Kidney glomerular epithelial cell (primary cell): ENCODE measurements around the gene UNC119B.

Experiments
- DNase-seq: peaks from one replicate; lab custom pipeline; 2025; lab: John Stamatoyannopoulos, UW

The UNC119B gene

DNA sequence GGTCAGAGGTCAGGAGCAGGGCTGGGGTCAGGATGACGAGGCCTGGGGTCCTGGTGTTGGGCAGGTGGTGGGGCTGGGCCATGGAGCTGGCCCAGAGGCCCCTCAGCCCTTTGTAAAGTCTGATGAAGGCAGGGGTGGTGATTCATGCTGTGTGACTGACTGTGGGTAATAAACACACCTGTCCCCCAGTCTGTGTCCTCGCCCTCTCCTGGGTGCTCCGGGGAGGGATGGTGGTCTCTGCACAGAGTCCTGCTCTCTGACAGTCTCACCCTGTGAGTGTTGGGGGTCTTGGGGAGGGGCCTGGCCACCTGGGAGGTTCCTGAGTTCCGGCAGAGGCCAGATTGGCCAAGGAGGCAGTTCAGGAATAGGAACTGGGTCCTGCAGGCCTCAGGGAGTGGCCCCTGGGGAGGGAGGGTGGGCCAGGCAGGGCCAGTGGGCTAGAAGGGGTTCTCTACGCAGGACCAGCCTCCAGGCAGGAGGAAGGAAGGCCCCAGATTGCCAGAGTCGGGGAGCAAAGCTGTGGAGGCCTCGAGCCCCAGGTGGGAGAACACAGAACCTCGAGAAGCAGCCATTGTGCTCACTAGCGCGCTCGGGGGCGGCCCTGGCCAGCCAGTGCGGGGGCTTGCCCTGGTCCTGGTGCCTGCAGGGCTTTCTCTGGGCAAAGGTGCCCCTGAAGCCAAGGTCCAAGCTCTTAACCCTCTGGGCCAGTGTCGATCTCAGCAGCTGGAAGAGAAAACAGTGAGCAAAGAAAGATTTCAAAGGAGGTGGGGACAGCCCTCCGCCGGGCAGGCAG is 29.8 kb downstream of the UNC119B start:
- DNase-seq, result no peak

DNA sequence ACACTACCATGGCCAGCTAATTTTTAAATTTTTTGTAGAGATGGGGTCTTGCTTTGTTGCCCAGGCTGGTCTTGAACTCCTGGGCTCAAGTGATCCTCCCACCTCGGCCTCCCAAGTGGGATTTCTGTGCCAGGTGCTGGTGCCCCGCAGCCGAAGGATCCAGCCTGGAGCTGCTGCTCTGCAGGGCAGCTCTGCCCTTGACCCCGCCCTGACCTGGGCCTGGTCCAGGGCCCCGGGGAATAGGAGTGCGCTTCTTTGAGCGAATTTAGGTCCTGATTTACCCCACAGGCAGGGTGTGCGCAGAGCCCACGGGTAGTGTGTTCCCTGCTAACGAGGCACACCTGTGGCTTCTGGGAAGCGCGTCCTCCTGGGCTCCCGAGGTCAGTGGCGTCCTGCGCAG is 30.6 kb downstream of the UNC119B start:
- no peak for DNase-seq

DNA sequence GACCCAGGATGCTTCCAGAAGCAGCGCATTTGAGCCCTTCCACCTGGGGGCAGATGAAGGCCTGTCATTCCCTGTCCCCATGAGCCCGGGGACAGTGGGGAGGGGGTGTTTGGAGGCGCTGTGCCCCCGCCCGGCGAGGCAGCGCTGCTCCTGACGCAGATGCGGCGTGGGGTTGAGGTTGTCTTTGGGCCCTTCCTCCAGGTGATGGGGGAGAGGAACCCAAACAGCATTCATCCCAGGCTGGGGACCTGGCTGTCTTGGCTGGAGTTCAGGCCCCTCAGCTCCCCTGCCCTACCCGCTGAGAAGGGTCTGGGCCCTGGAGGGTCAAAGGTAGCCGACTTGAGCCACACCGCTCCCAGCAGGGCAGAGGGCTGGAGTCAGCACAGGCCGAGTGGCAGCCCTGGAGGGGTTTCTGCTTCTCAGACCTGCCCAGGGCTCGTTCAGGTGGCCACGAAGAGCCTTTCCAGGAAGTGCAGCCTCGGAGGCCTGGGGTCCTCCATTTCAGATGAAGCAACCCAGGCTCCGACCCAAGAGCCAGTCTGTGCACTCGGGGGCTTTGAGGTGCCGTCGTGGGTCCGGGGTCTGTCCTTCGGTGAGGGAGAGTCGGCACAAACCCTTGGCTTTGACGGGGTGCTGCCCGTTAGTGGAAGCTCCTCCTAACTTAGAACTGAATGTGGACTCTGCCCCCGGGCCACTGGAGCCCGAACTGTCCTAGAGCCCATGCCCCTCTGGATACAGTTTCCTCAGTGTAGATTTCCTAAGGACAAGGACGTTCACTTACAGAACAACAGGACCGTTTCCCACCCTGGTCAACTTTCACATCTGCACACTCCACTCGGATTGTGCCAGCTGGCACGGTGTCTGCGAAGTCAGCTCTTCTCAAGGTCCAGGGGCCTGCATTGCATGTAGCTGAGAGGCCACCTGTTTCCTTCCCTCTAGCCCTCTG is 31.5 kb downstream of the UNC119B start:
- no peak for DNase-seq

DNA sequence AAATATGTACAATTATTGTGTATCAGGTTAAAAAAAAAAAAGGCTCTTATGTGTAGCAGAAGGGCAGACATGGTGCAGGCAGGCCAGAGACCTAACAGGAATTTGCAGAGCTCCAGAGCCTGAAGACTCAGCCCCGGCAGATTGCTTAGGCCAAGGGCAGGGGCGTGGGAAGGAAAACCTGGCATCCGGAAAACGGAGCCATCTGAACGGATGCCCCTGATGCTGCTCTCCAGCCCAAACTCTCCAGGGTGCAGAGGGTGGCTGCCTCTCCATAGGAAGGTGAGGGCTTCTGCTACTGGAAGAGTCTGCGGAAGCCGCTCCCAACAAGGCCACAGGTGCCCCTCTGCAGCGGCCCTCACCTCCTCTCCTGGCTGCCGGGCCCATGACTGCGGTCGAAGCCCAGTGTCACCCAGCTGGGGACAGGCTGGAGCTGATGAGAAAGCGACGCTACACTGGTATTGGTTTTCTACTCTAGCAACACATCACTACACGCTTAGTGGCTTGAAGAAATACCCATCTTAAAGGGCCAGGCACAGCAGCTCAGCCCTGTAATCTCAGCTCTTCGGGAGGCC is 34.8 kb downstream of the UNC119B start:
- no peak for DNase-seq

DNA sequence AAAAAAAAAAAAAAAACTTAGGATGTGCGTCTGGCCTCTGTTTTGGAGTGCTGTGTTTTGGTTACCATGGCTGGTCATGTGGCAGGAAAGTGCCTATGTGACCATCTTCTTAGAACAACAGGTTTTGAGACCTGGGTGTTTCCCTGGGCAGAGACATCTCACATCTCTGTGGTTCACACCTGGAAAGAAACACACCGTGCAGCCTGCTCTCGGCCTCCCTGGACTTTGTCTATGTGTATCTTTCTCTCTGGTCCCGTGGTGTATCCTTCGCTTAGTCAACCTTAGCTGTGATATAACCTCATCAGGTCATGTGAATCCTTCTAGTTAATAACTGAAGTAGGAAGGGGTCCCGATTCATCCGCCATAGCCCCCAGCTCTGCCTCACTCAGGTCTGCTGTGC is 38.0 kb downstream of the UNC119B start:
- DNase-seq, result no peak

DNA sequence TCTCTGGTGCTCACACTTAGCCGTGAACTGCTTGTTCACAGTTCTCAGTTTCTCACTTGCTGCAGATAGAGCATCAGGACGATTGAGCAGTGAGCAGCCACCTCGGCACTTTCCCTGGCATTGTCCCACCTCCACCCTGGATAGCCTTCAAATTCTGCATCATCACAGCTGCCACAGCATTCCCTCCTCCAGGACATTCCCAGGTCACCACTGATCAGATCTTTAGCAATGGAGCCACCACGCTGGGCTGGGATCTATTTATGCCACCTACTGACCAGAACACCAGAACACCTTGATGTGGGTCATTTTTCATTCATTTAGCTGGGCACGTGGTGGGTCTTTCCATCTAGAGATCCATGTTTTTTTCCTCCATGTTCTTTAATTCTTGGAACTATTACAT is 39.0 kb downstream of the UNC119B start:
- no peak for DNase-seq

DNA sequence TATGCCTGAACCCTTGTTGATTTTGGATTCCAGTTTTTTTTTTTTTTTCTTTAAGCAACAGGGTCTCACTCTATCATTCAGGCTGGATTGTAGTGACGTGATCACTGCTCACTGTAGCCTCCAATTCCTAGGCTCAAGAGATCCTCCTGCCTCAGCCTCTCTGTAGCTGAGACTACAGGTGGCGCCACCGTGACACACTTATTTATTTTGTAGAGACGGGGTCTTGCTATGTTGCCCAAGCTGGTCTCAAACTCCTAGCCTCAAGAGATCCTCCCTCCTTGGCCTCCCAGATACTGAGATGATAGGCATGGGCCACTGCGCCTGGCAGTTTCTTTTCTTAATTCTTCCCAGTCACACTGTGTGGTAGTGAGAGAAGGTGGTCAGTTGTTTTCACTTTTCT is 40.5 kb downstream of the UNC119B start:
- DNase-seq, result no peak

DNA sequence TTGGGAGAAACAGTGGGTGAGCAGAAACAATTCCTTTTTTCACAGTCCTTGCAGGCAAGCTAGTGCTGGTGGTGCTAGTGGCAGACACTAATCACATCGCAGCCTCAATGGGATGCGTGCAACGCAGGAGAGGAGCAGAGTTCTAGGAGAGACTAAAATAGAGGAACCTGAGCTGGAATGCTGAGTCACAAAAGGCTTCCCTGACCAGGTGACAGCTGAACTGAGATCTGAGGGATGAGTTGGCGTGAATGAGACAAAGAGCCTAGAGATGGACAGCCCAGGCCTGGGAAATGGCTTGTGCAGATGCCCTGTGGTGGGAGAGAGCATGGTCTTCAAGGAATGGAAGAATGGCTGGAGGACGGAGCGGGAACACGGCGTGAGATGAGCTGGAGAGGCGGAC is 41.1 kb downstream of the UNC119B start:
- DNase-seq, result no peak

DNA sequence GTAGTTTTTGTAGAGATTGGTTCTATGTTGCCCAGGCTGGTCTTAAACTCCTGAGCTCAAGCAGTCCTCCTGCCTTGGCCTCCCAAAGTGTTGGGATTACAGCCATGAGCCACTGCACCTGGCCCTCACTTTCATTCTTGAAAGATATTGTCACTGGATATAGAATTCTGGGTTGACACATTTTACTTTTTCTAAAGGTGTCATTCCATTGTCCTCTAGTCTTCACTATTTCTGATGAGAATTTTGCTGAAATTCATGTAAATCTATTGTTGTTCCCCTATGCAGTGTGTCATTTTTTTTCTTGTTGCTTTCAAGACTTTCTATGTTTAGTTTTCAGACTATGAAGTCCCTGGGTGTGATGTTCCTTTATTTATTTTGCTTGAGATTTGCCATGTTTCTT is 44.5 kb downstream of the UNC119B start:
- DNase-seq, result no peak

DNA sequence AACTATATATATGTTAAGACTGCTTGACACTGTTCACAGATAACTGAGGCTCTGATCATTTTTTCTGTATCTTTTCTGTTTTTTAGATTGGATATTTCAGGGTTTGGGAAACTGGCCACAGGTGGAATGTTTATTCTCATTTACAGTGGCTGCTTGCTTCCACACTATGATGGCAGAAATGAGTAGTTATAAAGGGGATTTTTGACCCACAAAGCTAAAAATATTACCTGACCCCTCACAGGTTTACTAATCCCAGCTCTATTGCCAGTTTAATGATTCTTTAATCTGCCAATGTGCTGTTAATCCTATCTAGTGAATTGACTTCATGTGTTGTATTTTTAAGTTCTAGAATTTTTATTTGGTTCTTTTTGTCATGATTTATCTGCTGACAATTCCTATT is 45.0 kb downstream of the UNC119B start:
- DNase-seq, result no peak

DNA sequence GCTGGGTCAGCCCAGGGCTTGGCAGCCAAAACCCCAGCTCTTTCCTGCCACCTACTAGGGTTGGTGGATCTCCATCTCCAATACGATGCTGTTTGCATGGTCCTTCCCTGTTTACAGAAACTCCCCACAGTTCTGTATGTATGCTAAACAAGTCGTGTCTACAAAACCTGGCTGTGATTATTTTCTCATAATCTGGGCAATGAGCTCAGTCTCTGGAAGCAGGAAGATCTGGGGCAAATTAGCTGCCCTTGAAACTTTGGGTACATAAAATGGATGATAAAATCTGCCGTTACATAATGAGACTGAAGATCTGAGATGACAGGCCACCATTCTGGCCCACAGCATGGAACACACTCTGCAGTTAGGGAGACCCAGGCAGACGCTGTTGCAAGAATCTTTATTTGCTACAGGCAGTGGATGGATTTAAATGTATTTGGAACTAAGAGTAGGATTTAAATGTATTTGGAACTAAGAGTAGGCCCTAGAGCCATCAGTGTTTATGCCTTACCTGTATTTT is 47.0 kb downstream of the UNC119B start:
- no peak for DNase-seq

DNA sequence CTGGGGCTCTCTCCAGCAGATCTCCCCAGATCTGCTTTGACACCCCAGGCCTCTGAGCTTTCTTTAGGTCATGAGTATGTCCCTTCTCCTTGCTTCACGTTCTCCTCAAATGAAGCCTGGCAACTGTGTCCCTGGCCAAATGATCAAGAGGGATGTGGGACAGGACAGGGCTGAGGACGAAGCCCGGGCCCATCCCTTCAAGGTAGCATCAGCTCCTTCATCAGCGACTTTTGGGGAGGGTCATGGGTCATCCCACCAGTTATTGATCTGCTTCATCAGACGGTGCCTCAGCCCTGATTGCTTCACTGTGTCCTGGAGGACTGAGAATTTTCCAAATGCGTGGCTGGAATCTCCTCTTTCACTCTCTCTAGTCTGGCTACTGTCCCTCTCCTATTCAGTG is 47.7 kb downstream of the UNC119B start:
- DNase-seq, result no peak

DNA sequence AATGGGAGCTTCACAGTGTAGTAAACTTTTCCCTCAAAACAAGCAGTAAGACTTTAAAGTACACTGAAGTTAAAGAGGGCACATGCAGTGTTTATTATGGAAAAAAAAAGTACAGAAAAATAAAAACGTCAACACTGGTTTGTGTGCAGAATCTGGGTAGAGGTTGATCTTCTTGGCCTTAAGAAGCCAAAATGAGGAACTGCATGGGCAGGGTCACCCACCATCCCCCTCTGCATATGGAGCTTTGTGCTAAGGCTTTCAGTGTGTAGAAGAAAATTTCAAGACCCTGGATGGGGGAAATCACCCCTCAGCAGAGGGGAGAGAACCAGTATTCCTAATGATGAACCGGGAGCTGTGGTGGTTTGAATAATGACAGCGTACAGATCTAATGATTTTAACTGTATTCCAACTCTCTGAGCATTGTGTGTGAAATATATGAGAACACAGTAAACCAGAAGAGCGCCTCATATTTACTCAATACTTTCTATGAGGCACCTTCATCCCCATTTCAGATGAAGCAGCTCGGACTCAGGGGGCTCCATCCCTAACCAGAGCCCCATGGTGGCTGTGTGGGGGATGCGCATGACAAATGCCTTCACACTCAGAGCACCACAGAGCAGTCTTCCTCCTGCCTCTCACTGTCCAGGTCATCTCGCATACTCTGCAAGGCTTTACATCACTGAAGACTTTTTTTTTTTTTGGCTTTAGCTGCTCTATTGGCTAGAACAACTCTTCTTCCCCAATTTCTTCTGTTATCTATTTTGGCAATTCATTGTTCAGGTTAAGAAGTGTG is 48.7 kb downstream of the UNC119B start:
- no peak for DNase-seq

DNA sequence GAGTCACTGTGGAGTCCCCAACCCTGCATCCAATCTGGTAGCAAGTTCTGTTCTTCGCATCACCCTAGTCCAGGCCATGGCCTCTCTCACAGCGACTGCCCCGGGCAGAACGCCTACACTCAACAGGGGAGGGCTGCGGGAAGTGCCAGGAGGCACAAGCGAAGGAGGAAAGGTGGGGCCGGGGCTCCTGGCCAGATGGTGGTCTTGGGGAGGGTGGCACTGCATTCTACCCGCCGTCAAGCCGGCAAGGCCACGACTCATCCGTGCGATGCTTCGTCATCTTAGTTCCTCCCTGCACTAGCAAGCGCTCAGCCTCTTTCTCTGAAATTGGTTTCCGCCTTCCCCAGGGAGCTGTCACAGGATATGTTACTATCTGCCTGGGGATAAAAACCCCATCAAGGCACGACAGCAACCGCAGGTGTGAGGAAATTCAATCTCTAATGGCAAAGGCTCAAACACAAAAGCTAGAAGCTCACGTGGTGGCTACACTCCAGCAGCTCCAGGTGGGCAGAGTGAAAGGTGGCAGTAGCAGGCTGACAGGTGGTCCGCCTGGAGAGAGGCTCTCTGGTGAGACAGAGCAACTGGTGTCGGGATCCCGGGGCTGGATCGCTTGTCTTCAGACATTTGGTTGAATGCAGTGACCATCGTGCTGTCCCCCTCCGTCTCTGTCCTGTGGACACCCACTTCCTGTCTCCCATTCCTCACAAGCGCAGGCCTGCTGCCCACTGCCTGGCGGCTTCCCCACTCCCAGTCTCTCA is 49.5 kb downstream of the UNC119B start:
- no peak for DNase-seq

DNA sequence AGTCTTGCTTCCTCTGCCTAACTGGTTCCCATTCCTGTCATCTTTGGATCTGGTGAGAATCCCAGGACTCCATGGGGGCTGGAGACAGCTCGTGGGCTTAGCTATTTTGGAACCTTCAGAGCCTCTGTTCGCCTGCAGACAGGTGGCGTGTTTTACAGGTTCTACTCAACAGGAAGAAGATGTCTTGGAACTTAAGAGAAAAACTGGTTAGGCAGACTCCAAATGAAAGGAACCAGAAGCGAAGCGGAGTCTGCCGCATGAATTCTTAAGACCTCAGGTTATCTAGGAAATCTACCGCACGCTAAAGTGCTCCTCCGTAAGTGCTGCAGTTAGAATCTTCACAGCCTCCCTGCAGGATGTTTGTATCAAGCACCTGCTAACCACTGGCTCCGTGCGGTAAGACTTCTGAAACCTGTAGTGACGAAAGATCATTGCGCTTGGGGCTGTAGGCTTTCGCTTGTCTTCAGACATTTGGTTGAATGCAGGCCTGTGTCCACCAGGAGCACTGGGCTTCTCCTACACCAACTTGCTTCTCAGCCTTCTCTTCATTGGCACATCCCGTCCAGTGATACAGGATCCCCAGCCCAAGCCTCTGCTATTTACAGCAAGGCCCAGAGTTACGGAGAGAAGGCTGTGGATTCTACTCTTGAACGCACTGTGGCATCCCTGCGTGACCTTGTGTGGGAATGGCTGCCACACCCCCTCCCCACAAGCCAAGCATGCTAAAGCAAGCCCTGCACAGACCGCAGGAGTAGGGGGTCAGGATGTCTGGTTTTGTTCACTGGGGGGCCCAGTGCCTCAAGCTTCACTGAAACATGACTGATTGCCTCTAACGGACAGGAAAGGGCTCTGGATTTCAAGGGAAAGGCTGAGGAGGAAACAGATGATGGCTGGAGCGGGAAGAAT is 50.3 kb downstream of the UNC119B start:
- no peak for DNase-seq

DNA sequence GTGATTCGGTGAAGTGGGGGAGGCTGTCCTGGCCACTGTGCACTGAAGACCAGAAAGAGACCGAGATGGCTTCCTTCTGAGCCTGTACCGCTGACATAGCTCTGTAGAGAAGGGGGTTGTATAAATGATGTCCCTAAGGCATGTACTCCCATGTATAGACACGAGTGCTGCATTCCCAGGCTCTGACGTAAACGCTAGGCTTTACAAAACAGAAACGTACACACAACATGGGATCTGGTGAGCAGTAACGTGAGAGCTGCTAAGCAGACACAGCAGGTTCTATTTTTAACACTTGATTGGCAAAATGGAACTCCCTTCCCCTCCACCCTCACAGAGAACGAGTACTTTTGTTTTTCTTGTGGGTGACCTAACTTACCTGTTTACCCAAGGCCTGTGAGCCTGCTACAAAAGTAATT is 51.3 kb downstream of the UNC119B start:
- peak; percentile 53 for DNase-seq

DNA sequence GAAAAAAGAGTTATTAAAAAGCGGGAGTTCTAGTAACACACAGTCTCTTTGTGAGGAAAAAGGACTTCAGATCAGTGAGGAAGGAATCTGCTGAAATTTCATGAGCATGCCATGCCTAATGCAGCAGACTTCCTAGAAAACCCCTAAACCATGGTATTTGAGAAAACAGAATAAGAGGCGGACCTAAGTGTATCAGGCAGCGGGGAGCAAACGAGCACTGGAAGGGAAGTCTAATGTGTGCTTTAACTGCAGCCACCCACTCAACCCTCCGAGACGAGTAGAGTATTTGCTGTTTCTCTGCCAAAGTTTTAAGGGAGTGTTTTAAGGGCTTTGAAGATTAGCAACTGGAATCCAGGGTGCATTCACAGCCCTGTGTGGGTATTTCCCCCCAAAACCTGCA is 51.8 kb downstream of the UNC119B start:
- DNase-seq, result no peak

DNA sequence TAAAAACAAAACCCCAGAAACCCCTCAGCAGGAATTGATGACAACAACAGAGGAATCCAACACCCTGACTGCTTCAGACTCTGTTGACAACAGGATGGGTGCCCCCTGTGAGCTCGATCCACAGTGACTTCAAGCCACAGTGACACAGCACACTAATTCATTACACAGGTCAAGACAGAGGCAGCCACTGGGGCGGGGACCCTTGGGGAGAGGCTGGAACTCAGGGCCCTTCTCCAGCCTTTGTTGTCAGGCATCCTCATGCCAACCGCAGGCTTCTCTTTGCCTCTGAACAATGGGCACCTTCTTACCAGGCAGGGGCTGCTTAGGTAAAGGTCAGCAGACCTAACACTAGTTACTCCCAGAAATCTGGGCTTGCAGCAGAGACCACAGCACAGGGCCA is 53.0 kb downstream of the UNC119B start:
- DNase-seq, result no peak

DNA sequence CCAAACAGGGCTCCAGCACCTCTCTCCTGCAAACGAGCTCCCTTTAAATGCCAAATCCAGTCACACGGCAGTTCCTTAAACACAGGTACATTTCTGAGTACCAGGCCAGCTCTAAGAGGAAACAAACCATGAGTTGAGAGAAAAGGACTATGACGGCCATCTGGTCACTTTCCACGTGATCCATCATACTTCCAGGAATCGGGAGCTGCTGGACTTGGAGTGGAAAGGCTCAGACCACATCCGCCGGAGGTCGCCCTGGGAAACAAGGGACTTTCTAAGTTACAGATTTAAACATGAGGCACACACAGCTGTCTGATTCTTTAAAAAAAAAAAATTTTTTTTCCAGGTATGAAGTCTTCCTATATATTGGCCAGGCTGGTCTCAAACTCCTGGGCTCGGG is 54.6 kb downstream of the UNC119B start:
- no peak for DNase-seq

DNA sequence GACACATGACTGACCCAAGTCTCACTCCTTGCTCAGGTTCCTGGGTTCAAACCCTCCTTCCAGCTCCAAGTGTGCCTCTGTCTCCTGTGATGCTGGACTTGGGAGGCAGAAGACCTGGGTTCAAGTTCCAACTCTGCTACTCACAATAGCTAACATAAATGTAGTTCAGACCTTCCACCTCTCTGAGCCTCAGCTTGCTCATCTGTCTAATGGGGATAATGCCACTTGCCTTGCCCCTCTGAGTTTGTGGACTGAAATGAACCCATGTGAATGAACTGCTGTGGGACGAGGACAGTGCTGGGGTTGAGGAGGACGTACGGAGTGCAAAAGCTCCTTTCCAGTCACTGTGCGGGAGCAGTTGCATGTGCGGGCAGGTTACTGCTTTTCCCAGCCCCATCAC is 56.3 kb downstream of the UNC119B start:
- DNase-seq, result no peak
